ENCODE measurements around the gene AGPAT4.
"Not testable (repeated sequence)": the region's sequence is repeated elsewhere in the genome, so short reads cannot be mapped to it uniquely, and the experiment has no call there.

The AGPAT4 gene

GRCh38 chr6:161226009-161226964 lies 47.6 kb downstream of the AGPAT4 start:
- no peak for DNase-seq

- no peak for DNase-seq
Measured at GRCh38 chr6:161225681-161226008, 48.2 kb downstream of the AGPAT4 start.

GRCh38 chr6:161224951-161225680 lies 48.7 kb downstream of the AGPAT4 start:
- not testable (repeated sequence) for DNase-seq

GRCh38 chr6:161223646-161224045 lies 50.2 kb downstream of the AGPAT4 start:
- DNase-seq: no peak

- no peak for DNase-seq
Measured at GRCh38 chr6:161222706-161223234, 51.1 kb downstream of the AGPAT4 start.

GRCh38 chr6:161220346-161220745 lies 53.5 kb downstream of the AGPAT4 start:
- DNase-seq: no peak

- DNase-seq: no peak
Measured at GRCh38 chr6:161219680-161220079, 54.2 kb downstream of the AGPAT4 start.

- no peak for DNase-seq
Measured at GRCh38 chr6:161218222-161218621, 55.6 kb downstream of the AGPAT4 start.

- DNase-seq: no peak
Measured at GRCh38 chr6:161217628-161218027, 56.2 kb downstream of the AGPAT4 start.

- no peak for DNase-seq
Measured at GRCh38 chr6:161216616-161217205, 57.1 kb downstream of the AGPAT4 start.

- no peak for DNase-seq
Measured at GRCh38 chr6:161215876-161216615, 57.8 kb downstream of the AGPAT4 start.

GRCh38 chr6:161215193-161215592 lies 58.7 kb downstream of the AGPAT4 start:
- no peak for DNase-seq

- no peak for DNase-seq
Measured at GRCh38 chr6:161214722-161215121, 59.1 kb downstream of the AGPAT4 start.

- no peak for DNase-seq
Measured at GRCh38 chr6:161212902-161213301, 61.0 kb downstream of the AGPAT4 start.

- no peak for DNase-seq
Measured at GRCh38 chr6:161211380-161212035, 62.4 kb downstream of the AGPAT4 start.

GRCh38 chr6:161210857-161211256 lies 63.0 kb downstream of the AGPAT4 start:
- DNase-seq: no peak

GRCh38 chr6:161207200-161207599 lies 66.7 kb downstream of the AGPAT4 start:
- DNase-seq: no peak

GRCh38 chr6:161204866-161205557 lies 68.8 kb downstream of the AGPAT4 start:
- DNase-seq: no peak

- no peak for DNase-seq
Measured at GRCh38 chr6:161200610-161201370, 73.1 kb downstream of the AGPAT4 start.

- no peak for DNase-seq
Measured at GRCh38 chr6:161199850-161200249, 74.0 kb downstream of the AGPAT4 start.
